HG03378 (cell line): ENCODE results near the gene ACY1.
"Not testable (repeated sequence)": the region's sequence is repeated elsewhere in the genome, so short reads cannot be mapped to it uniquely, and the experiment has no call there.

Experiments
- ATAC-seq: cut with Tn5 transposase; IDR thresholded peaks from one replicate; pipeline ENCODE4 v1.9.1; 2021; ENCODE audit warnings: mild to moderate bottlenecking, moderate library complexity; ENCODE audit not compliant: unreplicated experiment

The ACY1 gene

DNA sequence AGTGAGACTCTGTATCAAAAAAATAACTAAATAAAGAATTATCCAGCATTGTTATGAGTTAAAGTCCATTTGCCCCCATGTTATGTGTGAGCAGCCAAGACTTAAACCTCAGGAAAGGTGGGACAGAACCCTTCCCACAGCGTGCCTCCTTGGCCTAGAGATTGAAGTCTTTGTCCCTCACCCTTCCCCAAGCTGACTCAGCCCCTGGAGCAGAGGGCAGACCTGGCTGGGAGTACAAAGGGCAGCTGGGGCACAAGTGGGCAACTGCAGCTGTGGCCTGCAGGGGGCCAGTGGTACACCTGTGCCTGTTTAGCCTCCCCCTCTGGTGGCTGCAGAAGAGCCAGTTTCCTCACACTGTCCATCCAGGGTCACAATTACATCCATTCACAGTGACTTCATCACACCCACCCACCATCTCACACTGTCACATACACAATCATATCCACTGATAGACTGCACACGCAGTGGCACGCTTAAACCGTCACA, 940 bp upstream of the ACY1 start:
- peak; percentile 52 for ATAC-seq

DNA sequence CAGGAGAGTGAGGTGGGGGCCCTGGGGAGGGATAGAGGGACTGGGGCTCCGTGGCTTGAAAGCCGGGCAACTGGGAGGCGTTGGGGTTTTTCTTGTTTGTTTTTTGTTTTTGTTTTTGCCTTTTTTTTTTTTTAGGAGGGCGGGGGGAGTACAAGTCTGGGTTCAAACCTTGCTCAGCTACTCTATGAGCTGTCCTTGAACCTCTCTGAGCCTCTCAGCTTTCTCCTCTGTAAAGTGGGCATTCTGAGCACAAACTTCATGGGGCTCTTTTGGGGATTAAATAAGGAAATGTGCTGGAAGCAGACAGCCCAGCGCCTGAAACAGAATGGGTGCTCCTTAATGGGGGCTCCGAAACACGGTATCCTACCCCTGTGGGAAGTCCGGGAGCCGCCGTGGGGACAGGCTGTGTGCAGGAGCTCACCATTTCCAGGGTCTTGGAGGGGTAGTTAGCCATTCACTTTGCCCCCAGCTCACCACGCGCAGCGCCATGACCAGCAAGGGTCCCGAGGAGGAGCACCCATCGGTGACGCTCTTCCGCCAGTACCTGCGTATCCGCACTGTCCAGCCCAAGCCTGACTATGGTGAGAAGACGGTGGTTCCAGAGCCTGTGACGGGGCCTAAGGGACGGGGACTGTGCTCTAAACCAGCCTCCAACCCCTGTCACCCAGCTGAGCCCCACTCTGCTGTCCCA, 388 bp downstream of the ACY1 start:
- ATAC-seq, result no peak

DNA sequence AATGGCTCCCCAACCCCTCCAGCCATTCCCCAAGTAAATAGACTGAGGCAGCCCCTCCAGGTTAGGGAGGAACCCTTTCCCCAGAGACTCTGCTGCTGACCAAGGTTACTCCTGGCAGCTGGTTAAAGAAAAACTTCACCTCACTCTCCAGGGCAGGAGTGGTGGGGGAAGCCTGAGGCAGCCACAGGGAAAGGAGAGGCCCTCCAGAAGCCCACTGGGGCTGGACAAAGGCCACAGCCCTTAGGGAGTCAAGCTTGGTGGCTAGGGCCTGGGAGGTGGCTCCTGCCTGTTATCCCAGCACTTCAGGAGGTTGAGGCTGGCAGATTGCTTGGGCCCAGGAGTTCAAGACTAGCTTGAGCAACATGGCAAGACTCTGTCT, 923 bp downstream of the ACY1 start:
- no peak for ATAC-seq

DNA sequence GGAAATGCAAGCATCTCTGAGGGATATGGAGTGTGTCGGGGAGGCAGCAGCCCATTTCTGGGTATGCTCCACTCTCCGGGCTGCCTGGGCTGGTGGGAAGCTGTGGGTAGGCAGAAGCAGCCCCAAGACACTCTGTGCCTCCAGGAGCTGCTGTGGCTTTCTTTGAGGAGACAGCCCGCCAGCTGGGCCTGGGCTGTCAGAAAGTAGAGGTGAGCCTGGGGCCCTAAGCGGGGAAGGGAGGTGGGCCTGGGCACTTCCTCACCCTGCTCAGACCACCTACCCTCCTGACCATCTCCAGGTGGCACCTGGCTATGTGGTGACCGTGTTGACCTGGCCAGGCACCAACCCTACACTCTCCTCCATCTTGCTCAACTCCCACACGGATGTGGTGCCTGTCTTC, 1.7 kb downstream of the ACY1 start:
- no peak for ATAC-seq

DNA sequence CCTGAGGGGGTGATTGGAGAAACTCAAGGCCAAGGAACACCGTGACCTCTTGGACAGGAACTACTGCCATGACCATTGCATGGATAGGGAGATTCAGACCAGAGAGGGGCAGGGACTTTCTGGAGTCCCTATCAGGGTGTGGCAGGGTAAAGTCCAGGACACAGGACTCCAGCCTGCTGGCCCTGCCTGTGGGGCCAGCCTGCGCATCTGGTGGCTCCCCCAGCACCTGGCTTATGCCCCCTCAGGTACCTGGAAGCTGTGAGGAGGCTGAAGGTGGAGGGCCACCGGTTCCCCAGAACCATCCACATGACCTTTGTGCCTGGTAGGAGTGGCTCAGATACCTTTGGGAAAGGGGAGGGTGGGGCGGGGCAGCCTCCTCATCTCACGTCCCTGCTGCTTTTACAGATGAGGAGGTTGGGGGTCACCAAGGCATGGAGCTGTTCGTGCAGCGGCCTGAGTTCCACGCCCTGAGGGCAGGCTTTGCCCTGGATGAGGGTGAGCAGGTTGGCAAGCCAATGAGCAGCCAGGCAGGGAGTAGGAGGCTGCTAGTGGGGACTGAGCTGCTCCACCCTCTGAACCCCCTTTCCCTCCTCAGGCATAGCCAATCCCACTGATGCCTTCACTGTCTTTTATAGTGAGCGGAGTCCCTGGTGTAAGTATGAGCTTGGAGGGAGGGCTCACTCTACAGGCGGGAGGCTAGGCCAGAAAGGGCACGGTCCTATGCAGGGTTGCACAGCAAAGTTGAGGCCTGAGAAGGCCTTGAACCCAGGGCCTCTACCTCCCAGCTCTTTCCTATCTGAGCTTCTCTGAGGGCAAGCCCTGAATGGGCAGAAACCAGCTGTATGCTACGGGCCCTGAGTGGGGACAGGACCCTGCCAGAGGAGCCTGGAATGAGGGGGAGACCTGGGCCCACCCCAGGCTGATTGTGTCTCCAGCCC, 2.9 kb downstream of the ACY1 start:
- no peak for ATAC-seq

DNA sequence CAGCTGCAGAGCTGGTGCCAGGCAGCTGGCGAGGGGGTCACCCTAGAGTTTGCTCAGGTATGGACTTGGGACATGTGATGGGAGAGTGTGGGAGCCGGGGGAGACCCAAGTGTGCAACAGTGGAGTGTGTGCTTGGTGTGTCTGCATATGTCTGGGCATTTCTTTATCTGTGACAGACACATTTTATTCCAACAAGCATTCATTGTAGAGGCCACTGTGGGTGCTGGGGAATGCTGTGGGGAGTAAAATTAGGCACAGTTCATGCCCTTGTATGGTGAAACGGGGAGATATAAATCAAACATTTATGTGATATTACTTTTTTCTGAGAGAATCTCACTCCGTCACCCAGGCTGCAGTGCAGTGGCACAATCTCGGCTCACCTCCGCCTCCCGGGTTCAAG, 4.2 kb downstream of the ACY1 start:
- no peak for ATAC-seq

DNA sequence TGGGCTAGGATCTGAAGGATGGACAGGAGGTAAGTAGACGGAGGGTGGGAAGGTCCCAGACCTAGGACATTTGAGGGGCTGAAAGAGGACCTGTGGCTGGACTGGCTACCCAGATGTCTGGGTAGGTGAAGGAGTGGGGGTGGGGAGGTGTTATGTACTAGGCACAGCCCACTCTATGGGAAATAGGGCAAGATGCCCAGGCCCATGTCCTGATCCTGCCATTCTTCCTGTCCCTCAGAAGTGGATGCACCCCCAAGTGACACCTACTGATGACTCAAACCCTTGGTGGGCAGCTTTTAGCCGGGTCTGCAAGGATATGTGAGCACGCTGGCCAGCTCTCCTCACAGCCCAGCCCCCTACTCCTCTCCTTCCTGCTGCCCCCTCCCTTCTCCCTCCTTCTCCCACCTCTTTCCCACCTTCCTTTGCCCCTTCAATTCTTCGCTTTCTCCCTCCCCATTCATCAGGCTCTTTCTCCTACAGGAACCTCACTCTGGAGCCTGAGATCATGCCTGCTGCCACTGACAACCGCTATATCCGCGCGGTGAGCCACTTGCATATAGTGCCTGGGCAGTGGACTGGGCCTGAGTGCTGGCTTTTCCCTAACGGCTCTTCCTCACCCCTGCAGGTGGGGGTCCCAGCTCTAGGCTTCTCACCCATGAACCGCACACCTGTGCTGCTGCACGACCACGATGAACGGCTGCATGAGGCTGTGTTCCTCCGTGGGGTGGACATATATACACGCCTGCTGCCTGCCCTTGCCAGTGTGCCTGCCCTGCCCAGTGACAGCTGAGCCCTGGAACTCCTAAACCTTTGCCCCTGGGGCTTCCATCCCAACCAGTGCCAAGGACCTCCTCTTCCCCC, 5.2 kb downstream of the ACY1 start:
- no peak for ATAC-seq

DNA sequence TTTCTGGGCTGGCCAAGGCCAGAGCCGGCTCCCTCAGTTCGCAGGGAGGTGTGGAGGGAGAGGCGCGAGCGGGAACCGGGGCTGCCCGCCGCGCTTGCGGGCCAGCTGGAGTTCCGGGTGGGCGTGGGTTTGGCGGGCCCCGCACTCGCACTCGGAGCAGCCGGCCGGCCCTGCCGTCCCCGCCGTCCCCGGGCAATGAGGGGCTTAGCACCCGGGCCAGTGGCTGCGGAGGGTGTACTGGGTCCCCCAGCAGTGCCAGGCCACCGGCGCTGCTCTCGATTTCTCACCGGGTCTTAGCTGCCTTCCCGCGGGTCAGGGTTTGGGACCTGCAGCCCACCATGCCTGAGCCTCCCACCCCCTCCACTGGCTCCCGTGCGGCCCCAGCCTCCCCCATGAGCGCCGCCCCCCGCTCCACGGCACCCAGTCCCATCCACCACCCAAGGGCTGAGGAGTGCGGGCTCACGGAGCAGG, 7.2 kb downstream of the ACY1 start:
- not testable (repeated sequence) for ATAC-seq

DNA sequence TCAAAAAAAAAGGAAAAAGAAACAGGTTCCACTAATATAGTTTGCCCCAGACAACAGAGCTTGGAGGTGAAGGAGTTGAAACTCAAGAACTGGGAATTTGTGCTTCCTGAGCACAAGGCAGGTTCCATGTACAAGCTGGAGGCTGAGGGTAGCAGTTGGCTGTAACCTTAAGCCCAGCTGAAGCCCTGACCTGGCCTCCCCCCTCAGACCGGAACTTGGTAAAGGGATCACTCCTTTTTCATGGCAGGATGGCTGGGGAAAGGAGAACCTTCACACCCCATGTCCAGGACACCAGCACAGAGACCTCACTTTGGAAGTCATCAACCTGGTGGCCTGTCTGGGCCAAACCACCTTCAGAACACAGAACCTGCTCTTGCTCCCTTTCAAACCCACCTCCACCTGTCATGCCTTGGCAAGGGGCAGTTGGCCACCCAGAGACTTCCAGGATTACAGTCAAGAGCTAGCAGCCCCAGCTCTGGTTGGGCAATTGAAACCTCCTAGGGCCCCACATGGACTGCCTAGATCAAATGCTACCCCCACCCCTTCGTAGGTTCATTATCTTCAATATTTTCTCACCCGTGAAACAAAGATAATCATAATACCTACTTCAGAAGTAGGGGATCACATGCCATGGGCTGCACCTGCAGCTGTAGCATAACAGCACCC, 8.8 kb downstream of the ACY1 start:
- no peak for ATAC-seq

DNA sequence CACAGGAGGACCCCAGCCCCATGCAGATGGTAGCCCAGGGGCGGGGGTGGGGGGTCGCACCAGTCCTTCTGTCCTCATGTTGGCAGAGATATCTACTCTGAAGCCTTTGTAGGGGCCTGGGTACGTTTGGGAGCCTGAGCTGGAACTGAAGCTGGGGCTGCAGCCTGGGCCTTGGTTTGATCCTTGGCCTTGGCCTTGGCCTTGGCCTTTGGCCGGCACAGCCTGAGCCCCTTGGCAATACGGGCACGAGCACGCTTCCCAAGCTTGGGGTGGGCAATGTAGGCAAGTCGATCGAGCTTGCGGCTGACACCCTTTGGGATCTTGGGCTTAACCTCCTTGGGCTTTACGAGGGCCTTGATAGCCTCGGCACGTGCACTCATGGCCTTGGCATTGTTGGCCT, 10.3 kb downstream of the ACY1 start:
- not testable (repeated sequence) for ATAC-seq

DNA sequence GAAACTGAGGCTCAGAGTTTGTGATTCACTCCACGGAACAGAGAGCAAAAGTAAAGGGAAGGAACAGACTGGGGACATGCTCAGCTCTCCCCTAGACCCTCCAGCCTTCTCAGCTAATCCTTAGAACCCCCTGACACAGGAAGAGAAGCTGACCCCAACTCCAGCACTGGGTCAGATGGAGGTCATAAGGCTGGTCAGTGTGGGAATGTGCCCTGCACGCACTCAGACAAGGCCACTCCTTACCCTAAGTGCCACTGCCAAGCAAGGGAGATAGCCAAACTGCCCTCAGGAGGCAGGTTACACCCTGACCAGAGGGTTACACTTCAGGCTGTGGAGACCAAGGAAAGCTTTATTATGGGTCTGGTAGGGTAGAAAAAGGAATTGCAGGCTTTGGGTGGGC, 11.2 kb downstream of the ACY1 start:
- no peak for ATAC-seq

DNA sequence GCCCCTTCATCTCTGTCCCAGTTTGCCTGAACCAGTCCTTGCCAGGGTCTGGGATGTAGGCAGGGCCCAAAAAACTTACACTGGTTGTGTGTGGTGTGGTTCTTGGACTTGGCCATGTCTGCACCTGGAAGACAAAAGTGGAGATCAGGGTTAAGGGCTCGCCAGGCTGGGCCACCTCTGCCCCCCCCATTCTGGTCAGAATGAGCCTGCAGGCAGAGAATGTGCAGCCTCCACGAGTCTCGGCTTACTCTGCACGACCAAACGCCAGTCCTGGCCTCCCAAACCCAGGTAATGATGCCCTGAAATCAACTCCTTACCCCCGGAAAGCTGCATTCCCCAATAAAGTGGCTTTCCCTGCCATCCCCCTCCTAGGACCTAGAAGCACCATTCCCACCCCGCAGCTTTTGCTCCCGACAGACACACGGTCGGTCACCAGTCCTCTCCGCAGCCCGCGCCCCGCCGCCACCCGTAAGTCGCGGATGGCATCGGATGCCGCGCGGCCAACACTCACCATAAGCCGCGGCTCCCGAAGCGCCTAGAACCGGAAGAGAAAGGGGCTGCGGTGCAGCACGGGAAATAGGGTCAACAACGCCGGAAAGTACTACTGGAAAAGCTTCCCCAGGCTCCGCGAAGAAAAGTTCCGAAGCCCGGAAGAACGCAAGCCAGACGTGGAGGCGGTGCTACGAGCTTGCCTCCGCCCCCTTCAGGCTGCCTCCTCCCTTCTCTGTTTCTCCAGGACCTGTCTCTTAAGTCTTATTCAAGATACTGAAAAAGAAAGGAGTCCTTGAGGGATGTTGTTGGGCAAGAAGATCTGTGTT, 12.2 kb downstream of the ACY1 start, which contains the start of gene RPL29:
Gene RPL29, minus strand, starts transcription at position 550 of the 818 bp plus-strand sequence. Its CDS starts 434 bp downstream, at position 116.
- ATAC-seq, result peak; percentile 87

DNA sequence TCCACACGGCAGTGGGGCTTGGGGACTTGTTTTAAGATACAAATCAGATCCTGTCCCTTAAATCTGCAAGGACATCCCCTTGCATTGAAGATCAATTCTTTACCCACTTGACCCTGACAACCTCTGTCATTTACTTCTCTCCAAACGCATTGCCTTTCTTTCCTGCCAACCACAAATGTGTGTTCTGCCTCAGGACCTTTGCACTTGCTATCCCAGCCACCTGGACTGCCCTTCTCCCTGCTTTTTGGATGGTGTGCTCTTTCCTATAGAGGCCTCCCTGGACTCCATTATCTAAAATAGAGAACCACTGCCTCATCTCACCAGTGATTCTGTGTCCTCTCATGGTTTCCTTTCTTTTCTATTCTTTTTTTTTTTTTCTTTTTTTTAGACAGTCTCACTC, 13.8 kb downstream of the ACY1 start:
- ATAC-seq, result no peak

DNA sequence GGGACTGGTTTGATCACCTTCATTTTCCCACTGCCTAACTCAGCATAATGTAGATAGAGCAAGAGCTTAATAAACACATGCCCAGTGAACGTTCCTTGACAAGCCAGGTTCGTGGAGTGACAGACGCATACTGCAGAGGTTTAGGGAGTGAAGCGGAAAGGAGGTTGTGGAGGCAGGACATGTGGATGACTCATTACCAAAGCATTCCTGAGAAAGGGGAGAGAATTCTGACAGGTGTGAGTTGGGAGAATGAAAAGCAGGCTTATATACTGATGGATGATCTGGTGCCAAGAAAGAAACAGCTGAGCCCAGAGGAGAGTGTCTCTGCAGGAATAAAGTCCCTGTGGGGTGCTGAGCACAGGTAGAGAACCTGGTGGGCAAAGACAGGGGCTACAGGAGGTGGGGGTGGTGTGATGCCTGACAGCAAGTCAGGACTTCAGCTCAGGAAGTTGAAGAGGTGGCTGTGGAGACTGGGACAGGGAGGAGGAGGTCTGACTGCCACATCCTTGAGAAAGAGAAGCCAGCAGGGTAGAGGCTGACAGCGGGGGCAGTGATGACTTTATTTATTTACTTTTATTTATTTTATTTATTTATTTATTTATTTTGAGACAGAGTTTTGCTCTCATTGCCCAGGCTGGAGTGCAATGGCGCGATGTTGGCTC, 14.7 kb downstream of the ACY1 start:
- ATAC-seq, result no peak

DNA sequence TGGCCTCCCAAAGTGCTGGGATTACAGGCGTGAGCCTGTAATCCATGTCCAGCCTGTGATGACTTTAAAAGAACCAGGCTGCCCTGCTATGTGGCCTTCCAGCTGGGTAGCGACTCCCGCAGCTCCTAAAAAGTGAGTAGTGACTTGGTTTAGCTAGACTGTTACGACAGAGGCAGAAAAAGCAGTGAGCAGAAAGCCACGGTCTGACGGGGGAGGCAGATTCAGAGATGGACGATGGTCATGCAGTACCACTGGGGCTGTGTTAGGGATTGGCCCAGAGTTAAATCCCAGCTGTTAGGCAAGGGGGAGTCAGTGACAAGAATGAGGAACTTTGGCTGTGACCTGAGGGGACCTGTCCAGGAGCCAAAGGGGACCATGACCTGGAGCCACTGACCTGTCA, 15.4 kb downstream of the ACY1 start:
- no peak for ATAC-seq

DNA sequence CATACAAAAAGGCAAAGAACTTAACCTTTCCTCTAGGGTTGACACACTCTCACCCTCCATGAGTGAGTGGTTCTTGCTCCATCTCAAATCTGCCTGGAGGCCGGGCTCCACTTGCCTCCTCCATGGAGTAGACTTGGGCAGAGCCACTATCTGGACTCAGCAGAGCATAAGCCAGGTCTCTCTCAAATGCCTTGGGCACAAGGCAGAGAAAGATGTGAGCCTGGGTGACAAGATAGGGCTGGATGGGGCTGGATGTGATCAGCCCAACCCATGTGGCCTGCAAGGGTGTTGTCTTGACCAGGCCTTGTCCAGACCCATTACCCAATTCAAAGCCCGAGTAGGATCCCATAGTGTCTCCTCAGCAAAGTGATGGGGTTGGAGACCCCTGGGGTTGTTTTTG, 16.5 kb downstream of the ACY1 start:
- ATAC-seq, result no peak

DNA sequence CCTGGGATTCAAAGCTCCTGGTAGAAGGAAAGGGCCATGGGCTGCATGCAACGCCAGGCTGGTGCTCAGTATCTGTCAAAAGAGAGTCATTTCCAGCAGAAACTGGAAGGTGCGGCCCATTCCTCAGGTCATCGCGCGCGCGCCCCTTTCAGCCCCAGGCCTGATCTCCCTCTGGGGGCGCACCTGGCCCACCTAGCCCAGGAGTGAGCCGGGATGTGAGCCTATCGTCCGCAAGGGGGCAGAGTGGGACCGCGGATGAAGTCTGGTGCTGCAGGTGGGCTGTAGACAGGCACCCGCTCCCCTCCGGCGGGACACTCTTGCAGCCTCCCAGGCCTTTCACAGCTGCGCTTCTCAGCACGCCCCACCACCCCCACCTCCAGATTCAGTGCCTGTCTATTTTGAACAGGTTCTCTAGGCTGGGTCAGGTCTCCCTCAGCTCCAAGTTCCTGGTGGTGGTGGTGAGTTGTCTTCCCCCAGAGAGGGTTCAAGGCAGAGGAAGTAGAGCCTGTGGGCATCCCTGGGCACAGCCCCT, 18.2 kb downstream of the ACY1 start:
- no peak for ATAC-seq

DNA sequence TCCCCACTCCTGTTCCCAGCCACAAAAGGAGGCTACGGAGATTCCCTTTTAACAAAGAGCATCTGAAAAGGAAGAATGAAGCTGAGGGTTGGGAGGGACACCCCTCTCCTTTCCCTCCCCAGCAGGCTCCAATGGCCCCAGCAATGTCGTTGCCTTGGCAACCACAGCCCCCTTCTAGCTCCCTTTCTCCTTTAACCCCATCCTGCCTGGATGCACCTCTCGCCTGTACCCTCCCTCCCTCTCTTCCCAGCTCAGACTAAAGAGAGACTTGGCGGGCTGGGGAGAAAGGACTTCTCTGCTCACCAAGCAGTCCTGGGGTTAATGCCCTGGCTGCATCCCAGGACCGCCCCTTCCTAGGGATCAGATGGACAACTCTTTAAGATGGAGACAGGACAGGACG, 19.4 kb downstream of the ACY1 start:
- no peak for ATAC-seq
